GM18505 (cell line): Measurements from ENCODE around the gene OLFML1.

Experiments
- ATAC-seq: cut with Tn5 transposase; IDR thresholded peaks from one replicate; pipeline ENCODE4 v1.9.1; 2021; ENCODE audit not compliant: unreplicated experiment
- POLR2A ChIP-seq: IDR thresholded peaks from 4 replicates; pipeline ENCODE4 v1.6.1; 2011; ENCODE audit warnings: borderline replicate concordance; ENCODE audit not compliant: insufficient read depth, insufficient read length; ENCODE audit errors: extremely low read depth

OLFML1 gene

GRCh38 chr11:7454854-7455253 lies 30.5 kb upstream of the OLFML1 start:
- no peak for ATAC-seq
- TF ChIP-seq POLR2A: no peak

GRCh38 chr11:7457211-7457610 lies 28.1 kb upstream of the OLFML1 start:
- ATAC-seq: no peak
- no peak for TF ChIP-seq POLR2A

- no peak for TF ChIP-seq POLR2A
- no peak for ATAC-seq
Observed at GRCh38 chr11:7462706-7463105, 22.6 kb upstream of the OLFML1 start.

- no peak for TF ChIP-seq POLR2A
- ATAC-seq: no peak
Observed at GRCh38 chr11:7467652-7468051, 17.7 kb upstream of the OLFML1 start.

- TF ChIP-seq POLR2A: no peak
- no peak for ATAC-seq
Observed at GRCh38 chr11:7469351-7469865, 15.9 kb upstream of the OLFML1 start.

GRCh38 chr11:7471071-7471470 lies 14.2 kb upstream of the OLFML1 start:
- TF ChIP-seq POLR2A: no peak
- no peak for ATAC-seq

GRCh38 chr11:7473717-7474116 lies 11.6 kb upstream of the OLFML1 start:
- TF ChIP-seq POLR2A: no peak
- peak; percentile 71 for ATAC-seq

GRCh38 chr11:7480113-7480512 lies 5.2 kb upstream of the OLFML1 start:
- no peak for TF ChIP-seq POLR2A
- no peak for ATAC-seq

GRCh38 chr11:7484131-7484530 lies 1.2 kb upstream of the OLFML1 start:
- ATAC-seq: no peak
- no peak for TF ChIP-seq POLR2A

- ATAC-seq: no peak
- no peak for TF ChIP-seq POLR2A
Observed at GRCh38 chr11:7484645-7485044, 661 bp upstream of the OLFML1 start.

GRCh38 chr11:7486098-7486780 lies 933 bp downstream of the OLFML1 start:
- TF ChIP-seq POLR2A: no peak
- ATAC-seq: no peak

GRCh38 chr11:7486781-7487140 lies 1.5 kb downstream of the OLFML1 start:
- no peak for ATAC-seq
- no peak for TF ChIP-seq POLR2A

- no peak for TF ChIP-seq POLR2A
- no peak for ATAC-seq
Observed at GRCh38 chr11:7487360-7487759, 2.1 kb downstream of the OLFML1 start.

- no peak for TF ChIP-seq POLR2A
- no peak for ATAC-seq
Observed at GRCh38 chr11:7488681-7489080, 3.4 kb downstream of the OLFML1 start.

- TF ChIP-seq POLR2A: no peak
- no peak for ATAC-seq
Observed at GRCh38 chr11:7489376-7489775, 4.1 kb downstream of the OLFML1 start.

GRCh38 chr11:7490054-7490453 lies 4.7 kb downstream of the OLFML1 start:
- TF ChIP-seq POLR2A: no peak
- ATAC-seq: no peak

- TF ChIP-seq POLR2A: no peak
- no peak for ATAC-seq
Observed at GRCh38 chr11:7490535-7490934, 5.2 kb downstream of the OLFML1 start.
